Measurements from ENCODE around the gene BMP7. TPM values are rescaled to one million over a fixed set of nuclear protein-coding genes. Genes with fewer than 3 reads are reported as not detected.
"Not testable (repeated sequence)": the region's sequence is repeated elsewhere in the genome, so short reads cannot be mapped to it uniquely, and the experiment has no call there.

The BMP7 gene
- total RNA-seq, 1 experiment from 2014 or later = 0.13 TPM

DNA sequence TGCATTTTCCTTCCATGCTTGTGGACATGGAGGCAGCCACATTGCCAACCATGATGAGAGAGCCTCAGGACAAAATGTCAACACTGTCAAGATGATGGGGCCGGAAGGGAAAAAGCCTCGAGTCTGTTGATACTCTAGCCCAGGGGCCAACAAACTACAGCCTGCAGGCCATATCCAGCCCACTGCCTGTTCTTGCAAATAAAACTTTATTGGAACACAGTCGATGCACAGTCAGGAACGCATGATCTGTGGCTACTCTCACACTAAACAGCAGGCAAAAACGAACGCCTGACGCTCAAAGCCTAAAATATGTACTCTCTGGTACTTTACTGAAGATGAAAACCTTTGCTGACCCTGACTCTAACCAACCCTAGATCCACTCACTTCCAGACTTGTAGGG lies 72.3 kb downstream of the BMP7 start:
- CTCF ChIA-PET = no interaction called here
- POLR2A ChIA-PET (ENCODE audit: unreplicated experiment) = no interaction called here
- BruUV-seq (replicated peaks) = no TSS peak
- DNase-seq = no peak
- Histone ChIP-seq H3F3A (ENCODE audit: insufficient read depth, low read depth) (no peaks in the 10 kb centered on the region), H2AFZ (no peak overlapping the region), H3K36me3 (ENCODE audit: low read depth) (no peaks in the 10 kb centered on the region), H3K9me2 (ENCODE audit: insufficient read depth) (no peaks in the 10 kb centered on the region), H3K4me2 (no peak overlapping the region), H3K4me3 (no peak overlapping the region), H3K79me2 (ENCODE audit: low read depth) (no peaks in the 10 kb centered on the region), H3K4me1 (replicated peaks; ENCODE audit: insufficient read depth) (no peaks in the 10 kb centered on the region), H4K20me1 (ENCODE audit: insufficient read depth) (no peaks in the 10 kb centered on the region), H3K9me3 (ENCODE audit: insufficient read depth, low read depth) (no peaks in the 10 kb centered on the region), H3K27me3 (ENCODE audit: insufficient read depth, low read depth) (peaks cover 7% of the 10 kb centered on the region; the same call in 1 of the 2 replicates), H3K27ac (no peak overlapping the region)
- no peak for TF ChIP-seq EZH2 (IDR thresholded peaks at IDR 0.05; ENCODE audit: low read depth)
- TF ChIP-seq, protein P1, sequence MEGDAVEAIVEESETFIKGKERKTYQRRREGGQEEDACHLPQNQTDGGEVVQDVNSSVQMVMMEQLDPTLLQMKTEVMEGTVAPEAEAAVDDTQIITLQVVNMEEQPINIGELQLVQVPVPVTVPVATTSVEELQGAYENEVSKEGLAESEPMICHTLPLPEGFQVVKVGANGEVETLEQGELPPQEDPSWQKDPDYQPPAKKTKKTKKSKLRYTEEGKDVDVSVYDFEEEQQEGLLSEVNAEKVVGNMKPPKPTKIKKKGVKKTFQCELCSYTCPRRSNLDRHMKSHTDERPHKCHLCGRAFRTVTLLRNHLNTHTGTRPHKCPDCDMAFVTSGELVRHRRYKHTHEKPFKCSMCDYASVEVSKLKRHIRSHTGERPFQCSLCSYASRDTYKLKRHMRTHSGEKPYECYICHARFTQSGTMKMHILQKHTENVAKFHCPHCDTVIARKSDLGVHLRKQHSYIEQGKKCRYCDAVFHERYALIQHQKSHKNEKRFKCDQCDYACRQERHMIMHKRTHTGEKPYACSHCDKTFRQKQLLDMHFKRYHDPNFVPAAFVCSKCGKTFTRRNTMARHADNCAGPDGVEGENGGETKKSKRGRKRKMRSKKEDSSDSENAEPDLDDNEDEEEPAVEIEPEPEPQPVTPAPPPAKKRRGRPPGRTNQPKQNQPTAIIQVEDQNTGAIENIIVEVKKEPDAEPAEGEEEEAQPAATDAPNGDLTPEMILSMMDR (conservative IDR thresholded peaks at IDR 0.05) = no peak
- intact Hi-C loops (cut with micrococcal nuclease; ENCODE audit: unreplicated experiment) = no loop called here

DNA sequence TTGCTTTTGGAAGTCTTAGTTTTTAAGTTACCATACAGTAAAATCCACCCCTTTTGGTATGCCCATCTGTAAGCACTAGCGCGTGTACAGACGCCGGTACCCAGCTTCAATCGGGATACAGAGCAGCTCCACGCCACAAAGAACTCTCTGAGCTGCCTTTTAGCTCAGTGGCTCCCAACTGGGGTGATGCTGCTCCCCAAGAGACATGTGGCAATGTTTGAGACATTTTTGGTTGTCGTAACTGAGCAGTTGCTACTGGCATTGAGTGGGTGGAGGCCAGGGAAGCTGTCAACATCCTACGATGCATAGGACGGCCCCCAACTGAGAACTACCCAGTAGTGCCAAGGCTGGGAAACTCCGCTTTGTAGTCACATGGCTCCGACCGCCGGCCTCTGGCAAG lies 73.3 kb downstream of the BMP7 start:
- BruUV-seq (replicated peaks) = no TSS peak
- Histone ChIP-seq H3K79me2 (ENCODE audit: low read depth) (no peaks in the 10 kb centered on the region), H3K27ac (no peak overlapping the region), H3K4me2 (no peak overlapping the region), H3K27me3 (ENCODE audit: insufficient read depth, low read depth) (peaks cover 7% of the 10 kb centered on the region; the same call in 1 of the 2 replicates), H4K20me1 (ENCODE audit: insufficient read depth) (no peaks in the 10 kb centered on the region), H3K9me2 (ENCODE audit: insufficient read depth) (no peaks in the 10 kb centered on the region), H3K4me1 (replicated peaks; ENCODE audit: insufficient read depth) (no peaks in the 10 kb centered on the region), H3K4me3 (no peak overlapping the region), H2AFZ (no peak overlapping the region), H3K36me3 (ENCODE audit: low read depth) (no peaks in the 10 kb centered on the region), H3K9me3 (ENCODE audit: insufficient read depth, low read depth) (no peaks in the 10 kb centered on the region), H3F3A (ENCODE audit: insufficient read depth, low read depth) (no peaks in the 10 kb centered on the region)
- no peak for DNase-seq
- intact Hi-C loops (cut with micrococcal nuclease; ENCODE audit: unreplicated experiment) = no loop called here
- TF ChIP-seq EZH2 (IDR thresholded peaks at IDR 0.05; ENCODE audit: low read depth) = no peak
- TF ChIP-seq, protein P1 (conservative IDR thresholded peaks at IDR 0.05) = no peak
- ChIA-PET POLR2A (ENCODE audit: unreplicated experiment) (no interaction called here), CTCF (no interaction called here)

DNA sequence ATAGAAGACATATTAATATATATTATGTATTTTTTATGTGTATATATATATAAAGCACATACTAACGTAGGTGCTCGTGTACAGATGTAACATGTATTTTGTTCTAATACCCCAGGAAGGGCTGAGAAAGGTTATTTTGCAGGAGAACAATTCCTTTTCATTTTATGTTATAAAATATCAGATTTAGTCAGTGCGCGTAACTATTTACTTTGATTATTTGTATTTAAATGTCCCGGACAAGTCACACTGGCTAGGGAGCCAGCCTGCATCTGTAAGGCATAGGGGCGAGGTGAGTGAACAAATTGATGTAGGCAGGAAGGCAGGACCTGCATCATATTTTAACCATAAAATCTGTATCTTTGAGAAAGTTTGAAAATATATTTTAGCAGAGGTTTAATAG lies 74.1 kb downstream of the BMP7 start:
- ChIA-PET POLR2A (ENCODE audit: unreplicated experiment) (no interaction called here), CTCF (no interaction called here)
- no peak for DNase-seq
- Histone ChIP-seq H3K27ac (no peak overlapping the region), H3K27me3 (ENCODE audit: insufficient read depth, low read depth) (peaks cover 6% of the 10 kb centered on the region; the same call in 1 of the 2 replicates), H3K4me3 (no peak overlapping the region), H4K20me1 (ENCODE audit: insufficient read depth) (no peaks in the 10 kb centered on the region), H3K9me3 (ENCODE audit: insufficient read depth, low read depth) (no peaks in the 10 kb centered on the region), H3F3A (ENCODE audit: insufficient read depth, low read depth) (no peaks in the 10 kb centered on the region), H3K4me1 (replicated peaks; ENCODE audit: insufficient read depth) (no peaks in the 10 kb centered on the region), H2AFZ (no peak overlapping the region), H3K9me2 (ENCODE audit: insufficient read depth) (no peaks in the 10 kb centered on the region), H3K36me3 (ENCODE audit: low read depth) (no peaks in the 10 kb centered on the region), H3K79me2 (ENCODE audit: low read depth) (no peaks in the 10 kb centered on the region), H3K4me2 (no peak overlapping the region)
- intact Hi-C loops (cut with micrococcal nuclease; ENCODE audit: unreplicated experiment) = no loop called here
- TF ChIP-seq, protein P1 (conservative IDR thresholded peaks at IDR 0.05) = no peak
- no peak for TF ChIP-seq EZH2 (IDR thresholded peaks at IDR 0.05; ENCODE audit: low read depth)
- BruUV-seq (replicated peaks) = no TSS peak

DNA sequence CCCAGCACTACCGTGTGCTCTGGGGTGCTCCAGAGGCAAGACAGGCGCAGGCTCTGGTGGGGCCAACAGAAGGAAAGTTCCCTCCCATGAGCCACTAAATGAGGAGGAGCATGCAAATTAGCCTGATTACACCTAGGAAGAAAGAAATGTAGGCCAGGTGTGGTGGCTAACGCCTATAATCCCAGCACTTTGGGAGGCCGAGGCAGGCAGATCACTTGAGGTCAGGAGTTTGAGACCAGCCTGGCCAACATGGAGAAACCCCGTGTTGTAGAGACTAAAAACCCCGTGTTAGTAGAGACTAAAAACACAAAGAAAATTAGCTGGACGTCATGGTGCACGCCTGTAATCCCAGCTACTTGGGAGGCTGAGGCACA lies 75.2 kb downstream of the BMP7 start:
- DNase-seq; BruUV-seq (replicated peaks); H4K20me1 ChIP-seq (ENCODE audit: insufficient read depth); H3K9me3 ChIP-seq (ENCODE audit: insufficient read depth, low read depth); H3K79me2 ChIP-seq (ENCODE audit: low read depth); H3K4me2 ChIP-seq; CTCF ChIA-PET; H3K4me1 ChIP-seq (replicated peaks; ENCODE audit: insufficient read depth); POLR2A ChIA-PET (ENCODE audit: unreplicated experiment); H3F3A ChIP-seq (ENCODE audit: insufficient read depth, low read depth); H3K36me3 ChIP-seq (ENCODE audit: low read depth); H3K9me2 ChIP-seq (ENCODE audit: insufficient read depth); H3K27ac ChIP-seq; H3K4me3 ChIP-seq; intact Hi-C loops (cut with micrococcal nuclease; ENCODE audit: unreplicated experiment); H2AFZ ChIP-seq: not testable (repeated sequence)
- peaks cover 10% of the 10 kb centered on the region for H3K27me3 ChIP-seq (ENCODE audit: insufficient read depth, low read depth)
